ENCODE data around the gene CD3D.

Gene CD3D

GRCh38 chr11:118295815-118296454, 46.6 kb downstream of the CD3D start:
- no peak for DNase-seq

GRCh38 chr11:118295199-118295598, 47.3 kb downstream of the CD3D start:
- DNase-seq = no peak

- DNase-seq = no peak
These were observed 48.5 kb downstream of the CD3D start for GRCh38 chr11:118294053-118294452.

- DNase-seq = no peak
These were observed 50.9 kb downstream of the CD3D start for GRCh38 chr11:118291477-118292135.

- no peak for DNase-seq
These were observed 51.6 kb downstream of the CD3D start for GRCh38 chr11:118290923-118291322.

DNA sequence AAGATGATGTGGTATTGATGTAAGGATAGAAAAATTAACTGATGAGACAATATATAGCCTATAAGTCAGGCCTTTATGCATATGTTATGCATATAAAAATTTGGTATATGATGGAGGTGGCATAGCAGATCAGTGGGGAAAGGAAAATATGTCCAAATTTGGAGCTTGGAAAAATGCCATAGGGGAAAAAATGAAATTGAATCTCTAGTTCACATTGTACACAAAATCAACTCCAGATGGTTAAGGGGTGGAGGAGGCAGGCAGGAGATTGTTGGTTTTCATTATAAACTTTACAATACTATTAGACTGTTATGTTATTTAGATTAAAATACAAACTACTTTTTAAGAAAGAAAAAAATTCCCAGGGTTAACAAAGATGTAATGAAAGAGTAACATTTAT, 53.1 kb downstream of the CD3D start:
- DNase-seq = no peak

Data from NCI-H524 treated with DMSO at 0.1 percent for 48 hours (cell line).